ENCODE measurements around the gene TMEM156. TPM values are rescaled to one million over a fixed set of nuclear protein-coding genes. Genes with fewer than 3 reads are reported as not detected.

TMEM156 gene
- total and polyA plus RNA-seq, 12 donors = 0.10 to 1.1 (median 0.13) TPM; not detected in 7

GRCh38 chr4:39062094-39062769, 30.0 kb upstream of the TMEM156 start, which contains the start of gene KLHL5:
Gene KLHL5, plus strand, starts transcription at chr4:39062232. Its CDS starts 421 bp downstream, at chr4:39062653.
- ATAC-seq (no peak), DNase-seq (no peak)

GRCh38 chr4:39061457-39061856, 29.2 kb upstream of the TMEM156 start:
- intact Hi-C loops (cut with DNase I) = loop anchor here in 1 of 10 donors (5.0 kb wide), 1 partner anchor 41 kb away; no protein-coding TSS in a partner anchor
- no peak overlapping the region for H3K27ac ChIP-seq
- no peak overlapping the region for H3K4me3 ChIP-seq
- no peaks in the 10 kb centered on the region for H3K36me3 ChIP-seq
- ATAC-seq (no peak), DNase-seq (no peak)
- WGBS, 2 donors = 93 to 97% methylated on average over 1 of the region's 1 CpG
- no peaks in the 10 kb centered on the region for H3K27me3 ChIP-seq
- peaks cover 0 to 15% (median 0%) of the 10 kb centered on the region in 9 donors for H3K4me1 ChIP-seq
- no peaks in the 10 kb centered on the region for H3K9me3 ChIP-seq
- TF ChIP-seq CTCF (IDR thresholded peaks at IDR 0.05) = peak in 2 of 9 donors; percentile 8 to 18

More at GRCh38 chr4:39062094-39062769, 30.0 kb upstream of the TMEM156 start, which contains the start of gene KLHL5:
- Histone ChIP-seq H3K27me3 (no peaks in the 10 kb centered on the region), H3K36me3 (no peaks in the 10 kb centered on the region), H3K4me3 (no peak within 1 kb of the TSS), H3K4me1 (peaks cover 0 to 15% (median 0%) of the 10 kb centered on the region in 9 donors), H3K27ac (no peak within 1 kb of the TSS), H3K9me3 (no peaks in the 10 kb centered on the region)
- 34 to 40% methylated on average over 7 of the region's 7 CpGs for WGBS, 2 donors
- intact Hi-C loops (cut with DNase I) = loop anchor here in 1 of 10 donors (5.0 kb wide), 1 partner anchor 40 kb away; no protein-coding TSS in a partner anchor
- TF ChIP-seq CTCF (IDR thresholded peaks at IDR 0.05) = no peak

- no peak for DNase-seq
- Histone ChIP-seq H3K27ac (no peak overlapping the region), H3K9me3 (no peaks in the 10 kb centered on the region), H3K4me1 (peaks cover 0 to 18% (median 4%) of the 10 kb centered on the region in 9 donors), H3K4me3 (no peak overlapping the region), H3K27me3 (no peaks in the 10 kb centered on the region), H3K36me3 (no peaks in the 10 kb centered on the region)
- no peak for ATAC-seq
- intact Hi-C loops (cut with DNase I) = no loop called here
- 97 to 99% methylated on average over 5 of the region's 5 CpGs for WGBS, 2 donors
- no peak for TF ChIP-seq CTCF (IDR thresholded peaks at IDR 0.05)
Measured at GRCh38 chr4:39056023-39056422, 23.8 kb upstream of the TMEM156 start.

- no peaks in the 10 kb centered on the region for H3K9me3 ChIP-seq
- ATAC-seq = no peak
- H3K27ac ChIP-seq = no peak overlapping the region
- peaks cover 0 to 29% (median 8%) of the 10 kb centered on the region in 9 donors for H3K4me1 ChIP-seq
- 83 to 87% methylated on average over 3 of the region's 3 CpGs for WGBS, 2 donors
- intact Hi-C loops (cut with DNase I) = no loop called here
- no peaks in the 10 kb centered on the region for H3K27me3 ChIP-seq
- DNase-seq = no peak
- H3K36me3 ChIP-seq = no peaks in the 10 kb centered on the region
- no peak overlapping the region for H3K4me3 ChIP-seq
- no peak for TF ChIP-seq CTCF (IDR thresholded peaks at IDR 0.05)
Measured at GRCh38 chr4:39054497-39054896, 22.3 kb upstream of the TMEM156 start.
